ENCODE results near the gene DUOX2. TPM values are rescaled to one million over a fixed set of nuclear protein-coding genes. Genes with fewer than 3 reads are reported as not detected.

The DUOX2 gene
- total and polyA plus RNA-seq, 12 donors = 0.22 to 18.5 (median 1.5) TPM

DNA sequence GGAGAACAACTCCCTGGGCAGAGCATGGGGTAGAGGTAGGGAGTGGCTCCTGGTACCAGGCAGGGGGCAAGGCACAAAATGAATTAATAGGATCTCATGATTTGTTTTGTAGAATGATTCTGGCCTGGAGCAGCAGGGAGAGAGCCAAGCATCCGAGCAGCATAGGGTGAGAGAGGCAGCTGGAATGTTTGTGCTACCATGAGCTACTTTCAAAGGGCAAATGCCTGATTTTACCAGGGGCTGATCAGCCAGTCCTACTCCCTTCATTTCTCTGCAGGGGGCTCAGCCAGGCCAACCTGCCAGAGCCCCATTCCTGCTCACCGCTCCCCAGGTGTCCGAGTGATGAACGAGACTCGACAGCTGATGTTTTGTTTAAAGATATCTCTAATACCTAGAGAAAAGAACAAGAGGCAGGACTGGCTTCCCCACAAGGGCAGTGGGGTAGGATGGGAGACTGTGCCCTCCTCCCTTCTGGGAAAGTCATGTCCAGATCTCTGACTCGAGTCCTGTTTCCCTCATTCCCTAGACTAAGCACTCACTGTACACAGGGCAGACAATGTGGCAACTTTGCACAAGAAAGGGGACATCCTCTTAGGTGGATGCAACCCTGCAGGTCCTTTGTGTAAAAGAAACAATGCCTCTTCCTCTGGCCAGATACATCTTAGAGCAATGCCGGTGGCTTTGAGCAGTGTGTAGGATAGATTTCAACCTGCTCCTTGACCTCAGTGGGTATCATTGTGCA is 12.9 kb downstream of the DUOX2 start:
- 73 to 85% (median 80%) methylated on average over 7 of the region's 7 CpGs for WGBS, 4 donors
- H3K27ac ChIP-seq = no peak overlapping the region
- no peaks in the 10 kb centered on the region for H3K27me3 ChIP-seq
- no peak for DNase-seq
- TF ChIP-seq, protein P1, sequence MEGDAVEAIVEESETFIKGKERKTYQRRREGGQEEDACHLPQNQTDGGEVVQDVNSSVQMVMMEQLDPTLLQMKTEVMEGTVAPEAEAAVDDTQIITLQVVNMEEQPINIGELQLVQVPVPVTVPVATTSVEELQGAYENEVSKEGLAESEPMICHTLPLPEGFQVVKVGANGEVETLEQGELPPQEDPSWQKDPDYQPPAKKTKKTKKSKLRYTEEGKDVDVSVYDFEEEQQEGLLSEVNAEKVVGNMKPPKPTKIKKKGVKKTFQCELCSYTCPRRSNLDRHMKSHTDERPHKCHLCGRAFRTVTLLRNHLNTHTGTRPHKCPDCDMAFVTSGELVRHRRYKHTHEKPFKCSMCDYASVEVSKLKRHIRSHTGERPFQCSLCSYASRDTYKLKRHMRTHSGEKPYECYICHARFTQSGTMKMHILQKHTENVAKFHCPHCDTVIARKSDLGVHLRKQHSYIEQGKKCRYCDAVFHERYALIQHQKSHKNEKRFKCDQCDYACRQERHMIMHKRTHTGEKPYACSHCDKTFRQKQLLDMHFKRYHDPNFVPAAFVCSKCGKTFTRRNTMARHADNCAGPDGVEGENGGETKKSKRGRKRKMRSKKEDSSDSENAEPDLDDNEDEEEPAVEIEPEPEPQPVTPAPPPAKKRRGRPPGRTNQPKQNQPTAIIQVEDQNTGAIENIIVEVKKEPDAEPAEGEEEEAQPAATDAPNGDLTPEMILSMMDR (IDR thresholded peaks at IDR 0.05) = no peak
- no peak for TF ChIP-seq POLR2A (IDR thresholded peaks at IDR 0.05)
- intact Hi-C loops (cut with DNase I) = no loop called here
- no peaks in the 10 kb centered on the region for H3K4me1 ChIP-seq (replicated peaks in 1 of 2)
- H3K9me3 ChIP-seq (replicated peaks in 1 of 3) = no peaks in the 10 kb centered on the region
- H3K36me3 ChIP-seq (replicated peaks in 1 of 2) = no peaks in the 10 kb centered on the region
- H3K4me3 ChIP-seq = no peak overlapping the region

DNA sequence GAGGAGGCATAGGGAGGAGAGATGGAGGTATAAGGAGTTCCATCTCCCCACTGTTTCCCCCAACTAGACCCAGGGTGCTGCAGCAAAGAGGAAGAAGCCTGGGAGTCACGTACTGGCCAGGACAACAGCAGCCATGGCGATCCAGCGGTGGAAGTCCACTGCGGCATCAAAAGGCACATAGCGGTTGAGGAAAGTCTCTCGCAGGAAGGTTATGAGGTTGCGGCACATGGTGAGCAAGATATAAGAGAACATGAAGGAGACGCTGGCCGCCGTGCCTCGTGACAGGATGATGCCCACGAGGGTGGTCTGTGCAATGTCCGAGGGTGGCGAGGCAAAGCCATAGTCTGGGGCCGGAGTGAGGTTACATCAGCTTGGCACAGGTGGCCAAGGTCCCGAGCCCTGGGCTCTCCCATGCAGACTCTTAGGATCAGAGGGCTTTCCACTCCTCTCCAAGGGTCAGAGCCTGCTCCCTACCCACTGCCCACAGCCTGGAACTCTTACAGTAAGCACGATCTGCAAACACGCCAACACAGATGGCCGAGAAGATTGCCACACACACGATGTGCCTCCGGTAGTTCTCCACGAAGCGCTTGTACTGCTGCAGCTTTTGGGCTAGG is 14.3 kb downstream of the DUOX2 start:
- WGBS, 4 donors = 83 to 90% (median 89%) methylated on average over 22 to 23 of the region's 23 CpGs
- Histone ChIP-seq H3K4me3 (no peak overlapping the region), H3K27me3 (no peaks in the 10 kb centered on the region), H3K4me1 (replicated peaks in 1 of 2) (no peaks in the 10 kb centered on the region), H3K9me3 (replicated peaks in 1 of 3) (no peaks in the 10 kb centered on the region), H3K36me3 (replicated peaks in 1 of 2) (no peaks in the 10 kb centered on the region), H3K27ac (no peak overlapping the region)
- intact Hi-C loops (cut with DNase I) = no loop called here
- TF ChIP-seq, protein P1 (IDR thresholded peaks at IDR 0.05) = no peak
- no peak for TF ChIP-seq POLR2A (IDR thresholded peaks at IDR 0.05)
- peak in 1 of 7 donors; percentile 8 for DNase-seq

DNA sequence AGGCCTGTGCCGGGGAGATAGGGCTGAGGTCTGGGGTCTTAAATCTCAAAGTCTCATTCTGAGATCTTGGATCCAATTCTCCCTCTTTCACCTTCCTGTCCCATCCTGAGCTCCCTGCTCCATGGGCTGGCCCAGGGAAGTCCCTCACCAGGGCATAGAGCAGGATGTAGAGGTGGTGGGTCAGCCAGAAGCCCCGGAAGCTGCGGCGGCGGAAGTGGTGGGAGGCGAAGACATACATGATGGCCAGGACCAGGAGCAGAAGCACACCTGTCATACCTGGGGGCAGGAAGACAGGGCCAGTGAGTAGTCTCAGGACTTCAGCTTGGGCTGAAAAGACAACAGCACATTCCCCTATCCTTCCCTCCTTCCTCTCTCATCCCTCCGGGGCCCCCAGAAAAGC is 16.5 kb downstream of the DUOX2 start:
- TF ChIP-seq POLR2A (IDR thresholded peaks at IDR 0.05) = no peak
- TF ChIP-seq, protein P1 (IDR thresholded peaks at IDR 0.05) = no peak
- intact Hi-C loops (cut with DNase I) = no loop called here
- Histone ChIP-seq H3K27me3 (no peaks in the 10 kb centered on the region), H3K4me3 (no peak overlapping the region), H3K4me1 (replicated peaks in 1 of 2) (no peaks in the 10 kb centered on the region), H3K36me3 (replicated peaks in 1 of 2) (no peaks in the 10 kb centered on the region), H3K9me3 (replicated peaks in 1 of 3) (no peaks in the 10 kb centered on the region), H3K27ac (no peak overlapping the region)
- DNase-seq = no peak
- WGBS, 4 donors = 90 to 98% (median 96%) methylated on average over 6 to 7 of the region's 7 CpGs

DNA sequence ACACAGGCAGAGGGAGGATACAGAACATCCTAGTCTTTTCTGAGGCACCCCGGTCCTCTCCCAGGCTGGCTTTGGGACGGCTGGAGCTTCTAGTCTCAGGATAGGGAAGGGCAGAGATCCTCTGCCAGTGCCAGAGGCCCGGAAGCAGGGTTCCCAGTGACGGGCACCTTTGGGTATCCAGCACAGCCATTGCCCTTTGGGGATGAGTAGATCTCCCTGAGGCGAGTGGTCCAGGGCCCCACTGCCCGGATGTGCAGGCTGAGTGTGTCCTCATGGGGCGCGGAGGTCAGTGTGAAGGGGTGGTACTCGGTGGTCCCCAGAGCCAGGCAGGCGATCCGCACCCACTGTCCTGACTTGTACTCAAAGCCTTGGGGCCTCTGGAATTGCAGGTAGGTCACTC is 18.3 kb downstream of the DUOX2 start:
- peak in 3 of 7 donors; percentile 7 to 10 (median 7) for DNase-seq
- Histone ChIP-seq H3K27me3 (no peaks in the 10 kb centered on the region), H3K27ac (no peak overlapping the region), H3K4me3 (no peak overlapping the region), H3K4me1 (replicated peaks in 1 of 2) (peaks cover 0 to 7% of the 10 kb centered on the region in 2 donors), H3K9me3 (replicated peaks in 1 of 3) (no peaks in the 10 kb centered on the region), H3K36me3 (replicated peaks in 1 of 2) (no peaks in the 10 kb centered on the region)
- no peak for TF ChIP-seq POLR2A (IDR thresholded peaks at IDR 0.05)
- TF ChIP-seq, protein P1 (IDR thresholded peaks at IDR 0.05) = no peak
- 89 to 95% (median 92%) methylated on average over 7 to 11 of the region's 11 CpGs for WGBS, 4 donors
- intact Hi-C loops (cut with DNase I) = no loop called here
